HepG2 (cell line): ENCODE results near the gene MAP3K20. TPM values are rescaled to one million over a fixed set of nuclear protein-coding genes. Genes with fewer than 3 reads are reported as not detected.
A peak's percentile ranks its signal among the peaks of the same experiment; 100 is the strongest.

ENCODE experiments used
- ASH2L ChIP-seq: fragments of 300-600, 200-600 bp; sonication (generic); IDR thresholded peaks from 2 replicates; pipeline ENCODE4 v1.7.0; 2017; ENCODE audit warnings: low read depth, mild to moderate bottlenecking, moderate library complexity, mixed read lengths, low read length; ENCODE audit not compliant: insufficient read length
- CHCHD3 ChIP-seq: sonication (generic); formaldehyde crosslinking; IDR thresholded peaks from 2 replicates; pipeline ENCODE4 v1.8.0; 2022; ENCODE audit warnings: mild to moderate bottlenecking, missing genetic modification reagents, moderate library complexity
- ESRRA ChIP-seq: sonication (generic); formaldehyde crosslinking; IDR thresholded peaks from 2 replicates; pipeline ENCODE4 v1.5.1; 2020; ENCODE audit warnings: mild to moderate bottlenecking, low read depth, missing genetic modification reagents
- HMG20A ChIP-seq: IDR thresholded peaks from 2 replicates; pipeline ENCODE4 v1.6.1; 2016; ENCODE audit warnings: borderline replicate concordance
- NFKBIZ ChIP-seq: IDR thresholded peaks from 2 replicates; pipeline ENCODE4 v1.6.1; 2018; ENCODE audit warnings: missing genetic modification reagents, missing compliant biosample characterization
- RORA ChIP-seq: sonication (generic); formaldehyde crosslinking; IDR thresholded peaks from 2 replicates; pipeline ENCODE4 v1.5.0; 2020; ENCODE audit warnings: mild to moderate bottlenecking, missing genetic modification reagents, moderate library complexity
- SOX13 ChIP-seq, 3 experiments: fragments of 450-650 bp in 1 of 3; sonication (generic) in 1 of 3; formaldehyde crosslinking in 1 of 3; IDR thresholded peaks in 2 of 3; conservative IDR thresholded peaks in 1 of 3; 2 replicates each; pipeline versions ENCODE4 v1.5.0 to v1.6.1; 2016 to 2020; ENCODE audit warnings: antibody characterized with exemption in 1 of 3, mild to moderate bottlenecking in 1 of 3, missing compliant biosample characterization in 1 of 3, missing genetic modification reagents in 1 of 3, moderate library complexity in 1 of 3
- SOX6 ChIP-seq, 2 experiments: fragments of 450-650 bp in 1 of 2; sonication (generic) in 1 of 2; formaldehyde crosslinking in 1 of 2; IDR thresholded peaks; 2 replicates each; pipeline versions ENCODE4 v1.4.0 to v1.6.1; 2017 to 2020; ENCODE audit warnings: antibody characterized with exemption in 1 of 2, mild to moderate bottlenecking in 1 of 2, missing genetic modification reagents in 1 of 2
- SRSF1 ChIP-seq: fragments of 200-400 bp; formaldehyde crosslinking; optimal IDR thresholded peaks from 2 replicates; pipeline ENCODE3; 2017; ENCODE audit warnings: mild to moderate bottlenecking, low read depth, low read length, moderate library complexity
- STAG1 ChIP-seq: sonication (generic); formaldehyde crosslinking; IDR thresholded peaks from 2 replicates; pipeline ENCODE4 v1.4.0; 2020; ENCODE audit warnings: missing genetic modification reagents
- ZKSCAN5 ChIP-seq: sonication (generic); formaldehyde crosslinking; IDR thresholded peaks from 2 replicates; pipeline ENCODE4 v1.5.1; 2020; ENCODE audit warnings: mild to moderate bottlenecking, missing genetic modification reagents
- ZNF557 ChIP-seq: sonication (generic); formaldehyde crosslinking; IDR thresholded peaks from 2 replicates; pipeline ENCODE4 v1.4.0; 2020; ENCODE audit warnings: missing genetic modification reagents
- ZNF574 ChIP-seq: sonication (generic); formaldehyde crosslinking; IDR thresholded peaks from 2 replicates; pipeline ENCODE4 v1.4.0; 2020; ENCODE audit warnings: missing genetic modification reagents
- ZNF577 ChIP-seq: sonication (generic); formaldehyde crosslinking; IDR thresholded peaks from 2 replicates; pipeline ENCODE4 v1.4.0; 2020; ENCODE audit warnings: mild to moderate bottlenecking, low read depth, missing genetic modification reagents, borderline replicate concordance
- ZNF589 ChIP-seq: sonication (generic); formaldehyde crosslinking; conservative IDR thresholded peaks from 2 replicates; pipeline ENCODE4 v1.8.0; 2022; ENCODE audit warnings: mild to moderate bottlenecking, moderate library complexity, missing genetic modification reagents
- ZNF598 ChIP-seq: sonication (generic); formaldehyde crosslinking; IDR thresholded peaks from 2 replicates; pipeline ENCODE4 v1.5.1; 2020; ENCODE audit warnings: mild to moderate bottlenecking, missing genetic modification reagents, borderline replicate concordance
- ZNF660 ChIP-seq: sonication (generic); formaldehyde crosslinking; IDR thresholded peaks from 2 replicates; pipeline ENCODE4 v1.5.1; 2020; ENCODE audit warnings: mild to moderate bottlenecking, low read depth, missing genetic modification reagents, borderline replicate concordance
- ZNF724P ChIP-seq: sonication (generic); formaldehyde crosslinking; IDR thresholded peaks from 2 replicates; pipeline ENCODE4 v1.8.0; 2022; ENCODE audit warnings: missing genetic modification reagents, borderline replicate concordance
- polyA plus RNA-seq, 8 experiments: library from polyadenylated mRNA; depleted of rRNA in 3 of 8; stranded (reverse) in 7 of 8; unstranded in 1 of 8; fragments of >200 nt; fragmentation: Illumina TruSeq in 4 of 8; extraction: Trizol in 4 of 8; gene quantifications; 2 replicates each; pipeline versions ENCODE4 v1.2.1 to v1.2.3, GENCODE V29; 2011 to 2016; ENCODE audit warnings: low read depth in 4 of 8, missing spikeins in 1 of 8, mixed read lengths in 1 of 8; ENCODE audit not compliant: insufficient read depth in 1 of 8
- total RNA-seq, 5 experiments: library from RNA; depleted of rRNA; stranded (reverse); fragments of >200 nt; fragmentation: Illumina TruSeq; extraction: Trizol; gene quantifications; 2 replicates each; pipeline ENCODE4 v1.2.3, GENCODE V29; 2016; ENCODE audit warnings: low read depth in 1 of 5
- TF ChIP-seq, protein P1 (sequence below), 2 experiments: fragments of 450-650 bp in 1 of 2; sonication (generic) in 1 of 2; formaldehyde crosslinking; IDR thresholded peaks; 2 replicates each; pipeline versions ENCODE4 v1.5.0 to v1.8.0; 2020 to 2022; ENCODE audit warnings: mild to moderate bottlenecking in 1 of 2, missing genetic modification reagents in 1 of 2
- TF ChIP-seq, protein P2 (sequence below): sonication (generic); formaldehyde crosslinking; IDR thresholded peaks from 2 replicates; pipeline ENCODE4 v1.4.0; 2020; ENCODE audit warnings: missing genetic modification reagents
- TF ChIP-seq, protein P3 (sequence below): sonication (generic); formaldehyde crosslinking; IDR thresholded peaks from 2 replicates; pipeline ENCODE4 v1.5.0; 2020; ENCODE audit warnings: mild to moderate bottlenecking, missing genetic modification reagents

MAP3K20 gene
- total and polyA plus RNA-seq, 2 of the 13 experiments (the other 11 are each of a cell fraction or from before 2014, with no cell fraction given): 5.2 to 13.5 TPM

- no peak for TF ChIP-seq ZNF574 (CRISPR knock-in tag)
- TF ChIP-seq, protein P1, sequence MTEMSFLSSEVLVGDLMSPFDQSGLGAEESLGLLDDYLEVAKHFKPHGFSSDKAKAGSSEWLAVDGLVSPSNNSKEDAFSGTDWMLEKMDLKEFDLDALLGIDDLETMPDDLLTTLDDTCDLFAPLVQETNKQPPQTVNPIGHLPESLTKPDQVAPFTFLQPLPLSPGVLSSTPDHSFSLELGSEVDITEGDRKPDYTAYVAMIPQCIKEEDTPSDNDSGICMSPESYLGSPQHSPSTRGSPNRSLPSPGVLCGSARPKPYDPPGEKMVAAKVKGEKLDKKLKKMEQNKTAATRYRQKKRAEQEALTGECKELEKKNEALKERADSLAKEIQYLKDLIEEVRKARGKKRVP (CRISPR knock-in tag; IDR thresholded peaks at IDR 0.05): no peak
- TF ChIP-seq ZNF724P (CRISPR knock-in tag): no peak
- TF ChIP-seq SOX13 (IDR thresholded peaks at IDR 0.05): peak; percentile 78
- peak in 1 of 2 experiments; percentile 86; a peak in 2 of 4 replicates for TF ChIP-seq SOX13 (CRISPR knock-in tag; conservative IDR thresholded peaks at IDR 0.05 in 1 of 2, IDR thresholded peaks at IDR 0.05 in 1 of 2)
- TF ChIP-seq ZNF557 (CRISPR knock-in tag): no peak
- TF ChIP-seq ESRRA (CRISPR knock-in tag): no peak
- TF ChIP-seq ZNF577: no peak
- TF ChIP-seq SOX6 (IDR thresholded peaks at IDR 0.05): no peak
- peak; percentile 57; the same call in 1 of the 2 replicates for TF ChIP-seq SOX6 (CRISPR knock-in tag; IDR thresholded peaks at IDR 0.05)
- TF ChIP-seq, protein P2, sequence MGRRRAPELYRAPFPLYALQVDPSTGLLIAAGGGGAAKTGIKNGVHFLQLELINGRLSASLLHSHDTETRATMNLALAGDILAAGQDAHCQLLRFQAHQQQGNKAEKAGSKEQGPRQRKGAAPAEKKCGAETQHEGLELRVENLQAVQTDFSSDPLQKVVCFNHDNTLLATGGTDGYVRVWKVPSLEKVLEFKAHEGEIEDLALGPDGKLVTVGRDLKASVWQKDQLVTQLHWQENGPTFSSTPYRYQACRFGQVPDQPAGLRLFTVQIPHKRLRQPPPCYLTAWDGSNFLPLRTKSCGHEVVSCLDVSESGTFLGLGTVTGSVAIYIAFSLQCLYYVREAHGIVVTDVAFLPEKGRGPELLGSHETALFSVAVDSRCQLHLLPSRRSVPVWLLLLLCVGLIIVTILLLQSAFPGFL (CRISPR knock-in tag): no peak
- no peak for TF ChIP-seq ZNF589
- TF ChIP-seq ASH2L: peak; percentile 57
- TF ChIP-seq RORA (CRISPR knock-in tag): no peak
- no peak for TF ChIP-seq CHCHD3 (CRISPR knock-in tag)
- TF ChIP-seq NFKBIZ (CRISPR knock-in tag): no peak
- TF ChIP-seq, protein P3, sequence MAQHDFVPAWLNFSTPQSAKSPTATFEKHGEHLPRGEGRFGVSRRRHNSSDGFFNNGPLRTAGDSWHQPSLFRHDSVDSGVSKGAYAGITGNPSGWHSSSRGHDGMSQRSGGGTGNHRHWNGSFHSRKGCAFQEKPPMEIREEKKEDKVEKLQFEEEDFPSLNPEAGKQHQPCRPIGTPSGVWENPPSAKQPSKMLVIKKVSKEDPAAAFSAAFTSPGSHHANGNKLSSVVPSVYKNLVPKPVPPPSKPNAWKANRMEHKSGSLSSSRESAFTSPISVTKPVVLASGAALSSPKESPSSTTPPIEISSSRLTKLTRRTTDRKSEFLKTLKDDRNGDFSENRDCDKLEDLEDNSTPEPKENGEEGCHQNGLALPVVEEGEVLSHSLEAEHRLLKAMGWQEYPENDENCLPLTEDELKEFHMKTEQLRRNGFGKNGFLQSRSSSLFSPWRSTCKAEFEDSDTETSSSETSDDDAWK: no peak
- no peak for TF ChIP-seq ZKSCAN5
- no peak for TF ChIP-seq ZNF660 (CRISPR knock-in tag)
- TF ChIP-seq HMG20A (CRISPR knock-in tag): peak; percentile 68; the same call in 1 of the 2 replicates
- TF ChIP-seq STAG1: no peak
- TF ChIP-seq SRSF1: no peak
- no peak for TF ChIP-seq ZNF598
These were observed 151.5 kb downstream of the MAP3K20 start (continued) for GRCh38 chr2:173226899-173227698.
